ENCODE measurements around the gene GRK5.

GRK5 gene

DNA sequence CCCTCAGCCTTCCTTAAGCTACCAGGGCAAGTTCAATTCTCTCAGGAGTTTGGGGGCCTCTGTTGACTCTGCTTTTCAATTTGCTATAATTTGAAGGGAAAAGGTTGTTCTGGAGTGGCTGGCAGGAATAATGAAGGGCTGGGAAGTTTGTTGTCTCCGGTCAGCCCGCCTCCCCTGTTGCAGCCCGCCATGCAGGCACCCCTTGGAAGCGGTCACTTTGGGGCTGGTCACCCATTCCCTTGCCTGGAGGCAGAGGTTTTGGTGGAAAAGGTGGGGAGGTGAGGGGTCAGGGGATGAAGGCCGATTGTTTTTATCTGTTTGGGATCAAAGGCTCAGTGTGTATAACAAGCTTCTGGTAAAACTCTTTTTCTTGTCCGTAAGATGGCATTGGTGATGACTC is 79.1 kb downstream of the GRK5 start:
- H3K27ac ChIP-seq (ENCODE audit: low read depth, low read length, severe bottlenecking), result no peak overlapping the region
- H3K4me3 ChIP-seq (ENCODE audit: extremely low read depth, insufficient read depth, low read length, poor library complexity, severe bottlenecking), result no peak overlapping the region
- no peaks in the 10 kb centered on the region for H3K9me3 ChIP-seq (ENCODE audit: control insufficient read depth, low read length)
- peaks cover 11% of the 10 kb centered on the region for H3K4me1 ChIP-seq (ENCODE audit: control insufficient read depth, insufficient read depth, low read length, poor library complexity, severe bottlenecking)
- H3K36me3 ChIP-seq (ENCODE audit: control insufficient read depth, insufficient read depth, low read length), result no peaks in the 10 kb centered on the region
- 89 to 97% methylated on average over 5 of the region's 6 CpGs for WGBS, 2 experiments (ENCODE audit: insufficient coverage in 2 of 2)

DNA sequence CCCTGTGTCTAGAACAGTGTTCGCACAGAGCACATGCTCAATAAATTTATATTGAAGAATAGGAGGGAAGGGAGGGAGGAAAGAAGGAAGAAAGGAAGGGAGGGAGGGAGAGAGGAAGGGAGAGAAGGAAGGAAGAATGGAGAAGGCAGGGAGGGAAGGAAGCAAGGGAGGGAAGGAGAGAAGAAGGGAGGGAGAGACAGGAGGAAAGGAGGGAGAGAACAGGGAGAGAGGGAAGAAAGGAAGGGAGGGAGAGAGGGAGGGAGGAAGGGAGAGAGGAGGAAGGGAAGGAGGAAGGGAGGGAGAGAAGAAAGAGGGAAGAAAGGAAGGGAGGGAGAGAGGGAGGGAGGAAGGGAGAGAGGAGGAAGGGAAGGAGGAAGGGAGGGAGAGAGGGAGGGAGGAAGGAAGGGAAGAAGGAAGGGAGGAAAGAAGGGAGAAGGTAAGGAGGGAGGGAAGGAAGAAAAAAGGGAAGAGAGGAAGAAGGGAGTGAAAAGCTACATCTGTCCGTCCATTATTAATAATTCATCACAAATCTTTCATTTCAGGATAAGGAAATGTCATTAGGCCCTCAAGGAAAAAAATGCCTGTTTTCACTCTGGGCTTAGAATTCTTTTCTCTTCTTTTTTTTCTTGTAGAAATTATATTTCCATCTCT is 79.7 kb downstream of the GRK5 start:
- 70 to 100% methylated on average over 1 of the region's 2 CpGs for WGBS, 2 experiments (ENCODE audit: insufficient coverage in 2 of 2)
- H3K4me3 ChIP-seq (ENCODE audit: extremely low read depth, insufficient read depth, low read length, poor library complexity, severe bottlenecking), result no peak overlapping the region
- no peaks in the 10 kb centered on the region for H3K9me3 ChIP-seq (ENCODE audit: control insufficient read depth, low read length)
- peaks cover 11% of the 10 kb centered on the region for H3K4me1 ChIP-seq (ENCODE audit: control insufficient read depth, insufficient read depth, low read length, poor library complexity, severe bottlenecking)
- no peak overlapping the region for H3K27ac ChIP-seq (ENCODE audit: low read depth, low read length, severe bottlenecking)
- H3K36me3 ChIP-seq (ENCODE audit: control insufficient read depth, insufficient read depth, low read length), result no peaks in the 10 kb centered on the region

DNA sequence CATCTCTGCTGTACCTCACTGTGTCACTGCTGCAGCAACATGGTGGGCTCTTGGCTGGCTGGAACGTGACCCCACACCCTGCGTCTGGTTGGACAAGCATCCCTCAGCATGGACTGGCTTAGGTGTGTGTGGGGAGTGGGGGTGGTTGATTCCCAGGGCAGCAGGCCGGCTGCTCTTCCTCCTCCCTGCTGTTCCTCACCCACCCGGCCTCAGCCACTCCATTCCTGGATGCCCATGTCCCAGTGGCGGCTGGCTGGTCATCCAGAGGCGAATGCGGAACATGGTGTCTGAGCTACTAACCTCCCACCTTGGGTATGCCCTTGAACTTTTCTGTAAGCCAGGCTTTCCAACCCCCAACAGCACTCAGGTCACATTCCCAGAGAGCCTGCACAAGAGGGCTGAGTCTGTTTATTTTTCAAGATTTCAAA is 81.2 kb downstream of the GRK5 start:
- H3K27ac ChIP-seq (ENCODE audit: low read depth, low read length, severe bottlenecking), result no peak overlapping the region
- no peaks in the 10 kb centered on the region for H3K36me3 ChIP-seq (ENCODE audit: control insufficient read depth, insufficient read depth, low read length)
- WGBS, 2 experiments (ENCODE audit: insufficient coverage in 2 of 2), result 80 to 96% methylated on average over 3 to 4 of the region's 7 CpGs
- H3K4me1 ChIP-seq (ENCODE audit: control insufficient read depth, insufficient read depth, low read length, poor library complexity, severe bottlenecking), result peaks cover 11% of the 10 kb centered on the region
- H3K4me3 ChIP-seq (ENCODE audit: extremely low read depth, insufficient read depth, low read length, poor library complexity, severe bottlenecking), result no peak overlapping the region
- no peaks in the 10 kb centered on the region for H3K9me3 ChIP-seq (ENCODE audit: control insufficient read depth, low read length)

DNA sequence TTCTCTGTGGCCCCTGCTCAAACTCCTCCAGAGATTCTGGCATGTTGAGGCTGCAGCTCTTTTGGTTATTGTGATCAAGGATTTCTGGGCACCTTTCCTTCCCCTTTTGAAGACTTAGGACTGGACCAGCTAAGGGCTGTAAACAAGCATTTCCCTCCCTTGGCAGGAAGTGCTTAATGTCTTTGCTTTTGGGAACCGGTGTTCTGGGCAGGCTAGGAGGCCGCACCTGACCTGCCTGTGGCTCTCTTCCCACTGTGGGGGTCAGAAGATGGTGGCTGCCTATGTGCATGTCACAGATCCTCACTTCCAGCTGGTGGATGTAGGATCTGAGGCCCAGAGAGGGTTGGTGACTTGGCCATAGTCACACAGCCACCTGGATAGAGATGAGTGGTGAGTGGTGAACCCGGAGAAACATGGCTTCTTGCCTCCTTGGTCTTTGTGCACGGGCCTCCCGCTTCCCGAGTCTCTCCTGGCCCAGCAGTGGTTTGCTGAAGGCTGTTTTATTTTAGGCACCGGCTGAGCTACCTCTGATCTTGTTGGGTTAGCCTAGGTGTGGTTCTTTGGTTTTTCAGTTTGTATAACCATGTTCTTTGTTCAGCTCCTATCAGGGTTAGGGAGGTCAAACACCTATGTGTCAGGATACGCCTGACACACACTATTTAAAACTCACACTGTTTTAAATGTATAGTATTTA is 82.0 kb downstream of the GRK5 start:
- H3K27ac ChIP-seq (ENCODE audit: low read depth, low read length, severe bottlenecking), result no peak overlapping the region
- H3K9me3 ChIP-seq (ENCODE audit: control insufficient read depth, low read length), result no peaks in the 10 kb centered on the region
- H3K4me3 ChIP-seq (ENCODE audit: extremely low read depth, insufficient read depth, low read length, poor library complexity, severe bottlenecking), result no peak overlapping the region
- no peaks in the 10 kb centered on the region for H3K36me3 ChIP-seq (ENCODE audit: control insufficient read depth, insufficient read depth, low read length)
- WGBS, 2 experiments (ENCODE audit: insufficient coverage in 2 of 2), result 87 to 94% methylated on average over 5 to 6 of the region's 8 CpGs
- H3K4me1 ChIP-seq (ENCODE audit: control insufficient read depth, insufficient read depth, low read length, poor library complexity, severe bottlenecking), result peaks cover 11% of the 10 kb centered on the region

DNA sequence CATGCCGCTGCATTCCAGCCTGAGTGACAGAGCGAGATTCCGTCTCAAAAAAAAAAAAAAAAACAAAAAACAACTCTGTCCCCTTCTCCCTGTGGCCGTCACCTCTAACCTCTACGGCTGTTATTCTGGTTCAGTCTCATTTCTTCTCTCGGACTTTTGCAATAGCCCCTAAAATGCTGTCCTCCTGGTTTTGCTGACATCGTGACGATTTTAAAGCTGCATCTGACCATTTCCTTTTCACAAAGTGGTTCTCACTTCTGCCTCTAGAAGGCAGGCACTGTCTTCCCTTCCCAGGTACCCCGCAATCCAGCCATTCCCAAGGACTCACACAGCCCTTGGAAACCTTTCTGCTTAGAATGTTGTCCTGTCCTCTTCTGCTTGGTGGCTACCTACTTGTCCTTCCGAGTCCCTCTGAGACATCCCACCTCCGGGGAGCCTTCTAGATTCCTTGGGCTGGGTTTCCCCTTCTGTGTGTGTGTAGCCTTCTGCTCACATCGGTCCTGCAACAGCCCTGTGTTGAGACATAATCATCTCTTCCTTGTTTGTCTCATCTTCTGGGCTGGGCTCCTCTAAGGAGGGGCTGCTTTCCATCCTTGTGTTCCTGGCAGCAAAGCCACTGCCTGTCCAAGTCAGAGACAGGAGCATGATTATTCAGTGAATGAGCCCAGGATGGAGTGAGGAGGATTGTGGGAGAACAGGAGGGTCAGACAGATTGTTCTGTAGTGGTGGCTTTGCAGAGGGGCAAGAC is 83.1 kb downstream of the GRK5 start:
- H3K36me3 ChIP-seq (ENCODE audit: control insufficient read depth, insufficient read depth, low read length), result no peaks in the 10 kb centered on the region
- no peak overlapping the region for H3K4me3 ChIP-seq (ENCODE audit: extremely low read depth, insufficient read depth, low read length, poor library complexity, severe bottlenecking)
- WGBS, 2 experiments (ENCODE audit: insufficient coverage in 2 of 2), result 57 to 60% methylated on average over 10 to 11 of the region's 12 CpGs
- peaks cover 11% of the 10 kb centered on the region for H3K4me1 ChIP-seq (ENCODE audit: control insufficient read depth, insufficient read depth, low read length, poor library complexity, severe bottlenecking)
- no peaks in the 10 kb centered on the region for H3K9me3 ChIP-seq (ENCODE audit: control insufficient read depth, low read length)
- H3K27ac ChIP-seq (ENCODE audit: low read depth, low read length, severe bottlenecking), result no peak overlapping the region

DNA sequence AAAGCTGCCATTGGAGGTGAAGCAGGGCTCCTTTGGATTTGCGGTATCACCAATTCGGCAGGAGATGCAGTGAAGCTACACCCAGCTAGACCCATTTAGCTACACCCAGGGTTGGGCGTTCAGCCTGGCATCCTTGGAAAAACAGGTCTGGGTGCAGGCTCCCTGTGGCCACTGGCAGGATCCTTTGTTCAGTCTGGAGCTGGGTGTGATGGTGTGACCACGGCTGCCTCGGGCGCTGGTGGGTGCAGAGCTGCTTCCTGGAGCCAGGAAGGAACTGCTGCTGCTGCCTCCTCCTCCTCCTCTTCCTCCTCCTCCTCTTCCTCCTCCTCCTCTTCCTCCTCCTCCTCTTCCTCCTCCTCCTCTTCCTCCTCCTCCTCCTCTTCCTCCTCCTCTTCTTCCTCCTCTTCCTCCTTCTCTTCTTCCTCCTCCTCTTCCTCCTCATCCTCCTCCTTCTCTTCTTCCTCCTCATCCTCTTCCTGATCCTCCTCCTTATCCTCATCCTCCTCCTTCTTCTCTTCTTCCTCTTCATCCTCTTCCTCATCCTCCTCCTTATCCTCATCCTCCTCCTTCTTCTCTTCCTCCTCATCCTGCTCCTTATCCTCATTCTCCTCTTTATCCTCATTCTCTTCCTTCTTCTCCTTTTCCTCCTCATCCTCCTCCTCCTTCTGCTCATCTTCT is 84.0 kb downstream of the GRK5 start:
- Histone ChIP-seq H3K4me1 (ENCODE audit: control insufficient read depth, insufficient read depth, low read length, poor library complexity, severe bottlenecking) (peaks cover 11% of the 10 kb centered on the region), H3K27ac (ENCODE audit: low read depth, low read length, severe bottlenecking) (no peak overlapping the region), H3K36me3 (ENCODE audit: control insufficient read depth, insufficient read depth, low read length) (no peaks in the 10 kb centered on the region), H3K9me3 (ENCODE audit: control insufficient read depth, low read length) (peaks cover 4% of the 10 kb centered on the region), H3K4me3 (ENCODE audit: extremely low read depth, insufficient read depth, low read length, poor library complexity, severe bottlenecking) (no peak overlapping the region)
- 44 to 76% methylated on average over 2 to 6 of the region's 6 CpGs for WGBS, 2 experiments (ENCODE audit: insufficient coverage in 2 of 2)

DNA sequence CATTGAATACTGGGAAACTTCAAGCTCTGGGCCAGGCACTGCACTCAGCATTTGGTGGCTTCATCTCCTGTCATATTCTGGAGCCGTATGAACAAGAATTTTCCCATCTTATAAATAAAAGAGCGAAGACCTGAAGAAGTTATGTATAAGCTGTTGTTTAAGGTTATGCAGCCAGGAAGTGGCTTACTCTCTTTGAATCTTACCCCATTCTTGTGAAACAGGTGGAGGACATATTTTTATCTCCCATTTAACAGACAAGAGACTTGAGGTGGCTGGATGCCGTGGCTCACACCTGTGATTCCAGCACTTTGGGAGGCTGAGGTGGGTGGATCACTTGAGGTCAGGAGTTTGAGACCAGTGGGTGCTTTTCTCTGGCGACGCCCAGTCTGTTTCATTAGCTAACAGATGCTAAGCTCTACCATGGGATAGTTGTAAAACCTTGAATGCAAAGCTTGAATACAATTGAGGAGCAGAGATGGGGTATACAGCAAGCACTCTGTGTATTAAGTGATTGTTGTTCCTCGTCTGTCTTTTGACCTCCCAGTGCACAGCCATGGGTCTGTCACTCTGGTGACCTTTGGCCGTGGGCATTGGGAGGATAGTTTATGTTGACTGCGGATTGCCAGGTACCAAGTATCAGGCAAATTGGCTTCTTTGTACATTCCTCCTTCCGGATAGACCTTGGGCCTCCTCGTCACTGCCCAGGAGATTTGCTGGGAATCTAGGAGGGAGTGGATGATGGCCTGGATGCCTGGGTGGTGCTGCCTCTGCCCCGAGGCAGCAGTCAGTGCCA is 85.8 kb downstream of the GRK5 start:
- Histone ChIP-seq H3K9me3 (ENCODE audit: control insufficient read depth, low read length) (peaks cover 4% of the 10 kb centered on the region), H3K27ac (ENCODE audit: low read depth, low read length, severe bottlenecking) (no peak overlapping the region), H3K4me3 (ENCODE audit: extremely low read depth, insufficient read depth, low read length, poor library complexity, severe bottlenecking) (no peak overlapping the region), H3K36me3 (ENCODE audit: control insufficient read depth, insufficient read depth, low read length) (peaks cover 4% of the 10 kb centered on the region), H3K4me1 (ENCODE audit: control insufficient read depth, insufficient read depth, low read length, poor library complexity, severe bottlenecking) (peaks cover 11% of the 10 kb centered on the region)
- WGBS, 2 experiments (ENCODE audit: insufficient coverage in 2 of 2), result 94% methylated on average over 7 to 9 of the region's 11 CpGs

DNA sequence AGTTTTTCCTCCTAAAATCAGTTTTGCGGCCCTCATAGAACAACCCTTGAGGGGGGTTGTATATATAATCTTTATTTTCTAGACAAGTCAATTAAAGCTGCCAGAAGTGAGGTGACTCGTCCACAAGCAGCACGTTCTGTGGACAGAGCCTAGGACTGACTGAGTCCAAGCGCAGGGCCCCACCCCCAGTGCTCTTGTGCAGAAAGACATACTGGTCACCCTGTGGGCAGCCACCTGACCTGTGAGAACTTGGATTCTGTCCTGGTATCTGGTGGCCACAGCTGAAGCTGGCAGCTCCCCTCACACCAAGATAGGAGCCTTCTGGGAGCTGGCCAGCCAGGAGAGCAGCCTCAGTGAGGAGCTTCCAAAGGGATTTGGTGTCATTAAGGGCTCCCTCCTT is 89.3 kb downstream of the GRK5 start:
- H3K9me3 ChIP-seq (ENCODE audit: control insufficient read depth, low read length), result peaks cover 4% of the 10 kb centered on the region
- WGBS, 2 experiments (ENCODE audit: insufficient coverage in 2 of 2), result 88 to 100% methylated on average over 3 of the region's 4 CpGs
- H3K36me3 ChIP-seq (ENCODE audit: control insufficient read depth, insufficient read depth, low read length), result peaks cover 4% of the 10 kb centered on the region
- H3K27ac ChIP-seq (ENCODE audit: low read depth, low read length, severe bottlenecking), result no peak overlapping the region
- no peak overlapping the region for H3K4me3 ChIP-seq (ENCODE audit: extremely low read depth, insufficient read depth, low read length, poor library complexity, severe bottlenecking)
- H3K4me1 ChIP-seq (ENCODE audit: control insufficient read depth, insufficient read depth, low read length, poor library complexity, severe bottlenecking), result peaks cover 4% of the 10 kb centered on the region

DNA sequence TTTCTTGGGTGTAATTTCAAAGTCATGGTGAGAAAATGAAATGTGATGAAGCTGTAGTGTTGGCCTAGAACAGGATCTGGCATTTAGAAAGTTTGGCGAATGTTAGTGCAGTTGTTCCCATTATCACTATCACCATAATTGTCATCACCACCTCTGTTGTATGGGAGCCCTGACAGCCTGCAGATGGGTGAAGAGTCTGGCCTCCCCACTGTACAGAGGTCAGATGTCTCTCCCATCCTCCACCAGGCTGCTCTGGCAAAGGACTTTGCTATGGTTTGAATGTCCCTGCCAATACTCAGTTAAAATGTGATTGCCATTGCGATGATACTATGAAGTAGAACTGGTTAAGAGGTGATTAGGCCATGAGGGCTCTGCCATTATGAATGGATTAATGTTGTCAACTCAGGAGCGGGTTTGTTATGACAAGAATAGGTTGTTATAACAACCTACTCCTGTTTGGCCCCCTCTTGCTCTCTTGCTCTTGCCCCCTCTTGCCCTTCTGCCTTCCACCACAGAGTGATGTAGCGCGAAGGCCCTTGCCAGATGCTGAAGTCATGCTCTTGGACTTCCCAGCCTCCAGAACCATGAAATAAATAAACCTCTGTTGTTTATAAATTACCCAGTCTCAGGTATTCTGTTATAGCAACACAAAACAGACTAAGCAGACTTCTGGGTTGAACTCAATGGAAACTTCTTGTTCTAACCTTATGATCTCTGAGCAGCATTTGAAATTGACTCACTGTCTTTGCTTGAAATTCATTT is 90.0 kb downstream of the GRK5 start:
- no peak overlapping the region for H3K27ac ChIP-seq (ENCODE audit: low read depth, low read length, severe bottlenecking)
- peaks cover 7% of the 10 kb centered on the region for H3K4me1 ChIP-seq (ENCODE audit: control insufficient read depth, insufficient read depth, low read length, poor library complexity, severe bottlenecking)
- no peak overlapping the region for H3K4me3 ChIP-seq (ENCODE audit: extremely low read depth, insufficient read depth, low read length, poor library complexity, severe bottlenecking)
- H3K9me3 ChIP-seq (ENCODE audit: control insufficient read depth, low read length), result peaks cover 4% of the 10 kb centered on the region
- 86 to 92% methylated on average over 3 to 4 of the region's 5 CpGs for WGBS, 2 experiments (ENCODE audit: insufficient coverage in 2 of 2)
- peaks cover 4% of the 10 kb centered on the region for H3K36me3 ChIP-seq (ENCODE audit: control insufficient read depth, insufficient read depth, low read length)

All from mesodermal cell (in vitro differentiated cells).